HepG2 (cell line): ENCODE measurements around the gene TBCB. TPM values are rescaled to one million over a fixed set of nuclear protein-coding genes. Genes with fewer than 3 reads are reported as not detected.

Experiments used
- ATF3 ChIP-seq: sonication (generic); formaldehyde crosslinking; IDR thresholded peaks from 2 replicates; pipeline ENCODE4 v1.4.0; 2020; ENCODE audit warnings: missing genetic modification reagents
- DMAP1 ChIP-seq: IDR thresholded peaks from 2 replicates; pipeline ENCODE4 v1.6.1; 2016
- E2F1 ChIP-seq: sonication (generic); formaldehyde crosslinking; IDR thresholded peaks from 2 replicates; pipeline ENCODE4 v1.5.0; 2020; ENCODE audit warnings: missing genetic modification reagents
- ELF3 ChIP-seq: IDR thresholded peaks from 2 replicates; pipeline ENCODE4 v1.6.1; 2016; ENCODE audit warnings: missing genetic modification reagents, missing compliant biosample characterization
- EP300 ChIP-seq, 3 experiments: sonication (generic) in 1 of 3; formaldehyde crosslinking in 1 of 3; IDR thresholded peaks; 2 replicates each; pipeline versions ENCODE4 v1.5.1 to v1.6.1; 2011 to 2020; ENCODE audit warnings: low read depth in 2 of 3, low read length in 2 of 3, borderline replicate concordance in 1 of 3, improper control_type of control experiment in 1 of 3, mild to moderate bottlenecking in 1 of 3, missing genetic modification reagents in 1 of 3, moderate library complexity in 1 of 3
- FLYWCH1 ChIP-seq: sonication (generic); formaldehyde crosslinking; IDR thresholded peaks from 2 replicates; pipeline ENCODE4 v1.8.1; 2023; ENCODE audit warnings: mild to moderate bottlenecking, missing genetic modification reagents
- GABPB1 ChIP-seq: IDR thresholded peaks from 2 replicates; pipeline ENCODE4 v1.6.1; 2016; ENCODE audit warnings: mild to moderate bottlenecking, missing genetic modification reagents, moderate library complexity, missing compliant biosample characterization
- GMEB2 ChIP-seq: IDR thresholded peaks from 2 replicates; pipeline ENCODE4 v1.6.1; 2016; ENCODE audit warnings: missing biosample characterization, missing genetic modification reagents, low read depth
- HCFC1 ChIP-seq: fragments of 150-350 bp; IDR thresholded peaks from 2 replicates; pipeline ENCODE4 v1.6.1; 2014; ENCODE audit warnings: low read depth, low read length
- MATR3 ChIP-seq: sonication (generic); formaldehyde crosslinking; IDR thresholded peaks from 2 replicates; pipeline ENCODE4 v1.4.0; 2020; ENCODE audit warnings: missing genetic modification reagents
- NCOA5 ChIP-seq: sonication (generic); formaldehyde crosslinking; IDR thresholded peaks from 2 replicates; pipeline ENCODE4 v1.4.0; 2020; ENCODE audit warnings: missing genetic modification reagents
- POLR2G ChIP-seq: fragments of 200-400 bp; formaldehyde crosslinking; IDR thresholded peaks from 2 replicates; pipeline ENCODE4 v1.6.1; 2018; ENCODE audit warnings: mild to moderate bottlenecking, low read depth, low read length, moderate library complexity
- RBM22 ChIP-seq: fragments of 200-400 bp; formaldehyde crosslinking; optimal IDR thresholded peaks from 2 replicates; pipeline ENCODE3; 2017; ENCODE audit warnings: mild to moderate bottlenecking, low read length, moderate library complexity
- RFX3 ChIP-seq: IDR thresholded peaks from 2 replicates; pipeline ENCODE4 v1.6.1; 2016; ENCODE audit warnings: missing biosample characterization, missing genetic modification reagents
- SALL2 ChIP-seq: sonication (generic); formaldehyde crosslinking; IDR thresholded peaks from 2 replicates; pipeline ENCODE4 v1.8.1; 2023; ENCODE audit warnings: mild to moderate bottlenecking, missing genetic modification reagents, inconsistent platforms
- SP2 ChIP-seq: sonication (generic); formaldehyde crosslinking; IDR thresholded peaks from 2 replicates; pipeline ENCODE4 v1.5.1; 2020; ENCODE audit warnings: mild to moderate bottlenecking, missing genetic modification reagents
- TFDP1 ChIP-seq: IDR thresholded peaks from 2 replicates; pipeline ENCODE4 v1.6.1; 2016; ENCODE audit warnings: missing compliant biosample characterization, missing genetic modification reagents, borderline replicate concordance
- TGIF2 ChIP-seq: IDR thresholded peaks from 2 replicates; pipeline ENCODE4 v1.6.1; 2016; ENCODE audit warnings: control low read depth, missing compliant biosample characterization
- ZBTB3 ChIP-seq: sonication (generic); formaldehyde crosslinking; IDR thresholded peaks from 2 replicates; pipeline ENCODE4 v1.4.0; 2020; ENCODE audit warnings: low read depth, mild to moderate bottlenecking, moderate library complexity, missing genetic modification reagents, borderline replicate concordance
- ZBTB7A ChIP-seq: sonication (generic); formaldehyde crosslinking; IDR thresholded peaks from 2 replicates; pipeline ENCODE4 v1.8.0; 2022; ENCODE audit warnings: mild to moderate bottlenecking, missing genetic modification reagents
- ZNF569 ChIP-seq: sonication (generic); formaldehyde crosslinking; IDR thresholded peaks from 2 replicates; pipeline ENCODE4 v1.5.0; 2020; ENCODE audit warnings: mild to moderate bottlenecking, missing genetic modification reagents, moderate library complexity, borderline replicate concordance
- ZNF570 ChIP-seq: sonication (generic); formaldehyde crosslinking; IDR thresholded peaks from 2 replicates; pipeline ENCODE4 v1.4.0; 2020; ENCODE audit warnings: mild to moderate bottlenecking, missing genetic modification reagents, borderline replicate concordance
- ZNF572 ChIP-seq: sonication (generic); formaldehyde crosslinking; IDR thresholded peaks from 2 replicates; pipeline ENCODE4 v1.5.1; 2020; ENCODE audit warnings: mild to moderate bottlenecking, missing genetic modification reagents
- ZNF619 ChIP-seq: sonication (generic); formaldehyde crosslinking; IDR thresholded peaks from 2 replicates; pipeline ENCODE4 v1.4.0; 2020; ENCODE audit warnings: mild to moderate bottlenecking, missing genetic modification reagents
- ZNF720 ChIP-seq: sonication (generic); formaldehyde crosslinking; IDR thresholded peaks from 2 replicates; pipeline ENCODE4 v1.4.0; 2020; ENCODE audit warnings: missing genetic modification reagents
- polyA plus RNA-seq, 8 experiments: library from polyadenylated mRNA; depleted of rRNA in 3 of 8; stranded (reverse) in 7 of 8; unstranded in 1 of 8; fragments of >200 nt; fragmentation: Illumina TruSeq in 4 of 8; extraction: Trizol in 4 of 8; gene quantifications; 2 replicates each; pipeline versions ENCODE4 v1.2.1 to v1.2.3, GENCODE V29; 2011 to 2016; ENCODE audit warnings: low read depth in 4 of 8, missing spikeins in 1 of 8, mixed read lengths in 1 of 8; ENCODE audit not compliant: insufficient read depth in 1 of 8
- total RNA-seq, 5 experiments: library from RNA; depleted of rRNA; stranded (reverse); fragments of >200 nt; fragmentation: Illumina TruSeq; extraction: Trizol; gene quantifications; 2 replicates each; pipeline ENCODE4 v1.2.3, GENCODE V29; 2016; ENCODE audit warnings: low read depth in 1 of 5

Gene TBCB
- total and polyA plus RNA-seq, 2 of the 13 experiments (the other 11 are each of a cell fraction or from before 2014, with no cell fraction given), result 271 to 276 TPM

- TF ChIP-seq GMEB2 (CRISPR knock-in tag) (no peak), ZNF570 (CRISPR knock-in tag) (no peak), DMAP1 (CRISPR knock-in tag) (peak; percentile 75; the same call in 1 of the 2 replicates), ZNF720 (CRISPR knock-in tag) (no peak), NCOA5 (CRISPR knock-in tag) (peak; percentile 78; the same call in 1 of the 2 replicates), ZBTB7A (CRISPR knock-in tag) (peak; percentile 68; the same call in 1 of the 2 replicates), ZNF572 (CRISPR knock-in tag) (no peak), ZBTB3 (CRISPR knock-in tag) (peak; percentile 29; the same call in 1 of the 2 replicates), HCFC1 (peak; percentile 47; the same call in 1 of the 2 replicates), GABPB1 (CRISPR knock-in tag) (peak; percentile 89), SP2 (CRISPR knock-in tag) (peak; percentile 19; the same call in 1 of the 2 replicates), RFX3 (CRISPR knock-in tag) (no peak), RBM22 (no peak), ZNF569 (CRISPR knock-in tag) (no peak), ATF3 (CRISPR knock-in tag) (peak; percentile 86), EP300 (IDR thresholded peaks at IDR 0.05; ENCODE audit: low read depth in 2 of 2, low read length in 2 of 2) (no peak), EP300 (CRISPR knock-in tag; IDR thresholded peaks at IDR 0.05; ENCODE audit: borderline replicate concordance) (no peak), SALL2 (CRISPR knock-in tag) (peak; percentile 67), E2F1 (peak; percentile 60; the same call in 1 of the 2 replicates), POLR2G (peak; percentile 84), MATR3 (CRISPR knock-in tag) (no peak), TGIF2 (CRISPR knock-in tag) (peak; percentile 42; the same call in 1 of the 2 replicates), ELF3 (peak; percentile 58; the same call in 1 of the 2 replicates), FLYWCH1 (no peak), TFDP1 (peak; percentile 35; the same call in 1 of the 2 replicates), ZNF619 (CRISPR knock-in tag) (peak; percentile 62; the same call in 1 of the 2 replicates)
Measured at GRCh38 chr19:36139473-36140303, 24.4 kb downstream of the TBCB start, which contains the start of gene CAPNS1 (continued).
